Measurements from ENCODE around the gene GUSB.
A peak's percentile ranks its signal among the peaks of the same experiment; 100 is the strongest.
"Not testable (repeated sequence)": the region's sequence is repeated elsewhere in the genome, so short reads cannot be mapped to it uniquely, and the experiment has no call there.

GUSB gene

GRCh38 chr7:65981965-65982792 lies at the start of gene GUSB:
Gene GUSB (minus strand): TSS chr7:65982213. CDS start chr7:65982183, 30 bp downstream.
- peak; percentile 97 for DNase-seq

- DNase-seq, result not testable (repeated sequence)
These were observed 46.3 kb upstream of the GUSB start for GRCh38 chr7:66028342-66028741.

- no peak for DNase-seq
These were observed 34.1 kb upstream of the GUSB start for GRCh38 chr7:66016131-66016461.

DNA sequence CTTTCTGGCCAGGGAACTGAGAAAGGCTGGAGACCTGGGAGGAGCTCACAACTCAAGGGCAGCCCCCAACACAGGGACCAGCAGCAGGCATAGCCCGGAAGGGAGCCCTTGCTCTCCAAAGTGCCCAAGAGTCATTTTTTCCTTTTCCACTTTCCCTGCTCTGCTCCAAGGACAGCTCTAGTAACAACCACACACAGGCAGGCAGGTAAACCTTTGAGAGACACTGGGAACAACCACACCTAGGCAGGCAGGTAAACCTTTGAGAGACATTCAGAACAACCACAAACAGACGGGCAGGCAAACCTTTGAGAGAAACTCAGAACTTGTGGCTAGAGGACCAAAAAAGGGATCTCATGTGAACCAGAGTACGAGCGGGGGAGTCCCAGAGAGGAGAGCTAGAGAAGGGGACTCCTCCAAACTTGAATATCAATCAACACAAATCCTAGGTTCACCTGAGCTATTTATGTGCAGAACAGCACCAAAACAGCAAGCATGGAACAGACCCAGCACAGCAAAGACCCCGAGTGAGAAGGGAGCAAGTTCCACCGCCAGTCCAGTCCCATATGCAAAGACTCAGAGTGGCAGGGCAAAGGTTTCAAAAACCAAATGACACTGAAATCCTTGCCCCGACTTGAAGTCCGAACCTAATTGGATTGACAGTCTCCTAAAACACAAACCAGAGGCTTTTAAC lies 33.6 kb upstream of the GUSB start:
- peak; percentile 33 for DNase-seq

GRCh38 chr7:66013938-66014337 lies 31.9 kb upstream of the GUSB start:
- no peak for DNase-seq

- no peak for DNase-seq
These were observed 25.2 kb upstream of the GUSB start for GRCh38 chr7:66007232-66007631.

GRCh38 chr7:66005115-66005671 lies 23.2 kb upstream of the GUSB start:
- DNase-seq, result peak; percentile 45

GRCh38 chr7:66000823-66001417 lies 18.9 kb upstream of the GUSB start:
- not testable (repeated sequence) for DNase-seq

DNA sequence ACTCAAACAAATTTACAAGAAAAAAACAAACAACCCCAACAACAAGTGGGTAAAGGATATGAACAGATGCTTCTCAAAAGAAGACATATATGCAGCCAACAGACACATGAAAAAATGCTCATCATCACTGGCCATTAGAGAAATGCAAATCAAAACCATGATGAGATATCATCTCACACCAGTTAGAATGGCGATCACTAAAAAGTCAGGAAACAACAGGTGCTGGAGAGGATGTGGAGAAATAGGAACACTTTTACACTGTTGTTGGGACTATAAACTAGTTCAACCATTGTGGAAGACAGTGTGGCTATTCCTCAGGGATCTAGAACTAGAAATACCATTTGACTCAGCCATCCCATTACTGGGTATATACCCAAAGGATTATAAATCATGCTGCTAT lies 13.0 kb upstream of the GUSB start:
- not testable (repeated sequence) for DNase-seq

GRCh38 chr7:65992526-65992925 lies 10.5 kb upstream of the GUSB start:
- DNase-seq, result no peak

DNA sequence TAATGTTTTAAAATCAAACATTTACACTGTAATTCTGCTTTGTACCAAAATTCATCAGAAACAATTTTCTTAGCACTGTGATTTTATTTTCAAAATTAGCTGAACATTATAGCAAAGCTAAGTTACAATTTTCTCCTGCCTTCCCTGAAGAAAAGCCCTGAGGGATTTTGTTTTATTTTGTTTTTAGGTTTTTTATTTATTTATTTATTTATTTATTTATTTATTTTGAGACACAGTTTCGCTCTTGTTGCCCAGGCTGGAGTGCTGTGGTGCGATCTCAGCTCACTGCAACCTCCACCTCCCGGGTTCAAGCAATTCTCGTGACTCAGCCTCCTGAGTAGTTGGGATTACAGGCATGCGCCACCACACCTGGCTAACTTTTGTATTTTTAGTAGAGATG lies 9.8 kb upstream of the GUSB start:
- not testable (repeated sequence) for DNase-seq

DNA sequence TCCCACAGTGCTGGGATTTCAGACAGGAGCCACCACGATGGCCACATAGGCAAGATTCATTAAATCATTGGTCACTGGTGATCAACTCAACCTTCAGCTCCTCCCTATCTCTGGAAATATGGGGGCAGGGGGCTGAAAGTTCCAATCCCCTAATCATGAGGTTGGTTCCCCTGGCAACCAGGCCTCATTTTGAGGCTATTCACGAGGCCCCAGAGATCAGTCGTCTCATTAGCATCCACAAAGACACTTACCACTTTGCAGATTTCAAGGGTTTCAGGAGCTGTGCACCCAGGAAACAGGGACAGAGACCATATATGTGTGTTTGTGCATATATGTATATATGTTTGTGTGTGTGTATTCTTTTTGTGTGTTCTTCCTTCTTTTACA lies 7.7 kb upstream of the GUSB start:
- DNase-seq, result no peak

DNA sequence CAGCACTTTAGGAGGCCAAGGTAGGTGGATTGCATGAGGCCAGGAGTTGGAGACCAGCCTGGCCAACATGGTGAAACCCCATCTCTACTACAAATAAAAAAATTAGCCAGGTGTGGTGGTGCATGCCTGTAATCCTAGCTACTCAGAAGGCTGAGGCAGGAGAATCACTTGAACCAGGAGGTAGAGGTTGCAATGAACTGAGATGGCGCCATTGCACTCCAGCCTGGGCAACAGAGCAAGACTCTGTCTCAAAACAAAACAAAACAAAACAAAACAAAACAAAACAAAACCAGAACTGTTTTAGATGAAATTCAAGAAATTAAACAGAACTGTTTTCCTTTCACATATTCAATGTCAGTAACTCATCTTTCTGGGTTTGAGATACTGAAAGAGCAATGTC lies 6.5 kb upstream of the GUSB start:
- DNase-seq, result not testable (repeated sequence)

GRCh38 chr7:65988084-65988483 lies 6.1 kb upstream of the GUSB start:
- DNase-seq, result peak; percentile 45

DNA sequence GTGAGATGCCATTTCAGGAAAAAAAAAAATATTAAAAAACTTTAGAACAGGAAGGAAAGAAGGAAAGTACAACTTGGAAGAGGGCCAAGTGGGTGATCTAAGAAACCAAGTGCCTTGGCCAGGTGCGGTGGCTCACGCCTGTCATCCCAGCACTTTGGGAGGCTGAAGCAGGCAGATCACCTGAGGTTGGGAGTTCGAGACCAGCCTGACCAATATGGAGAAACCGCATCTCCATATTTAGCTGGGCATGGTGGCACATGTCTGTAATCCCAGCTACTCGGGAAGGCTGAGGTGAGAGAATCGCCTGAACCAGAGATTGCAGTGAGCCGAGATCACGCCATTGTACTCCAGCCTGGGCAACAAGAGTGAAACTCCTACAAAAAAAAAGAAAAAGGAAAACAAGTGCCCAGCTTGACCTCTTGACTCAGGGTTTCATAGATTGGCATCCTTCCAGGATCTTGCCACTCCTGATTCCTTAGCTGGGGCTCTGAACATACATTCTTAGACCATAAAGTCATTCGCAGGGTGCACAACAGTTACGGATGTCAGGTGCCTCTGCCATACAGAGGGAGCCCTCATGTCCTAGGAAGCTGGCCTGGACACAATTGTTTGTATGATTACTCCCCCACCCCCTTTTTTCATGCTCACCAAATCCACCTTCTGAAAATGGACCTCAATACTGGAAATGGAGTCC lies 2.1 kb upstream of the GUSB start:
- DNase-seq, result no peak

GRCh38 chr7:65980478-65981250 lies 1.3 kb downstream of the GUSB start:
- DNase-seq, result peak; percentile 86

DNA sequence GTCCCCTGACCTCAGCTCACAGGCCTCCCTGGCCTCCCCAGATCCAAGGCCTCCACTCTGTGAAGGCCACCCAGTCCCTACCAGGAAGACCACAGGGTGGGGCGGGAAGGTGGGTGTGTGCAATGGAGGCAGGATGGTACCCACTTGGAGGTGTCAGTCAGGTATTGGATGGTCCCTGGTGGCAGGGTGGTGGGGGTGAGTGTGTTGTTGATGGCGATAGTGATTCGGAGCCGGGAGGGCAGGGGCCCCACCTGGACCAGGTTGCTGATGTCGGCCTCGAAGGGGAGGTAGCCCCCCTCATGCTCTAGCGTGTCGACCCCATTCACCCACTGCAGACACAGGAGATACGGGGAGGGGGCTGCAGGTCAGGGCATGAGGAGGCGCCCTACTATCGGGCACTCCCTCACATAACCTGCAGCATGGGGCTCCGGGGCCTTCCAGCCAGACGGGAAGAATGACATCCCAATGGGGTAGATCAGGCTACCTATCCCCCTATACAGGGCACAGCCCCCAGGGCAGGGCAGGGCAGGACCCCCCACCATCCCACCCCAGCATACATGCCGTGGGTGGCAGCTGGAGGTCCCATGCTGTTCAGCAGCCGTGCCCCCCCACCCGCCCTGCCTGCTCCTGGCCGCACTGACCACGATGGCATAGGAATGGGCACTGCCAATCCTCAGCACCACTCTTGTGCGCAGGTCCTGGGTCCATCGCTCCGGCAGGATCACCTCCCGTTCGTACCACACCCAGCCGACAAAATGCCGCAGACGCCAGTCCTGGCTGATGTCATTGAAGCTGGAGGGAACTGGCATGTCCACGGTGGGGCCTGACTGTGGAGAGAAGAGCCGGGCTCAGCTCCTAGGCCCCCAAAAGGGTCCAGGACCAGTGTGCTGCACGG lies 2.2 kb downstream of the GUSB start:
- no peak for DNase-seq

GRCh38 chr7:65978891-65979582 lies 3.0 kb downstream of the GUSB start:
- DNase-seq, result no peak

DNA sequence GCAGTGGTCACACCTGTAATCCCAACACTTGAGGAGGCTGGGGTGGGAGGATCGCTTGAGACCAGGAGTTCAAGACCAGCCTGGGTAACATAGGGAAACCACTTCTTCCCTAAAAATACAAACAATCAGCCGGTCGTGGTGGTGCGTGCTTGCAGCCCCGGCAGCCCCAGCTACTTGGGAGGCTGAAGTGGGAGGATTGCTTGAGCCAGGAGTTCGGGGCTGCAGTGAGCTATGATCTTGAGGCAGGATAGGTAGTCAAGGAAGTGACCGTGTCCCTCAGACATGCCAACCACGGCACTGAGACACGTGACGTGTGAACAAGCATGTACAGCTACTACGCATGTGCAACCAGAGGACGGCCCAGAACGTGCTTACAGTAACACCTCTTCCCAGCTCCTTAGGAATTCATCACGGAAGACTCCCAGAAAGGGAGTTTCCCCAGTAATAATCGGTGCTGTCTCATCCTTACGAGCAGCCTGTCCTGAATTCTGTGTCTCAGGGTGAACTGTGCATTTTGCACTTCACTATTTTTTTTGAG lies 5.3 kb downstream of the GUSB start:
- DNase-seq, result no peak

DNA sequence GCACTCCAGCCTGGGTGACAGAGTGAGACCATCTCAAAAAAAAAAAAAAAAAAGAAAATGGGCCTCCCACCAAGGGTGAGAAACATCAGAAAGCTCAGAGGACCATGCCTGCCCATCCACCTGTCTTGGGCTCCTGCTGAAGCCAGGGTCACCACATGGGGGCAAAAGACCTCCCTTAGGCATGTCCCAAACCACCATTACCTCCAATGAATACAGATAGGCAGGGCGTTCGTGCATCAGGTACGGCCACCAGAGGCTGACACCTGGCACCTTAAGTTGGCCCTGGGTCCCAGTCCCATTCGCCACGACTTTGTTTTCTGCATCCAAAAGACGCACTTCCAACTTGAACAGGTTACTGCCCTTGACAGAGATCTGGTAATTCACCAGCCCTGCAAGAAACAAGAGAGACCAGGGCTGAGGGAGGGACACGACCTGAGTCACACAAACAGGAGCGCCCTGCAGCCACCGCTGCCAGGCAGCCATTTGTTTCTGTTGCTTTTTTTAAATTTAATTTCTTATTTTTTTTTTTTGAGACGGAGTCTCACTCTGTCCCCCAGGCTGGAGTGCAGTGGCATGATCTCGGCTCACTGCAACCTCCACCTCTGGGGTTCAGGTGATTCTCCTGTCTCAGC lies 6.1 kb downstream of the GUSB start:
- no peak for DNase-seq
